GM19395 (cell line): ENCODE measurements around the gene HARS2.
"Not testable (repeated sequence)": the region's sequence is repeated elsewhere in the genome, so short reads cannot be mapped to it uniquely, and the experiment has no call there.

Experiments used
- ATAC-seq: cut with Tn5 transposase; IDR thresholded peaks from one replicate; pipeline ENCODE4 v1.9.1; 2021; ENCODE audit warnings: mild to moderate bottlenecking, moderate library complexity; ENCODE audit not compliant: unreplicated experiment

The HARS2 gene

DNA sequence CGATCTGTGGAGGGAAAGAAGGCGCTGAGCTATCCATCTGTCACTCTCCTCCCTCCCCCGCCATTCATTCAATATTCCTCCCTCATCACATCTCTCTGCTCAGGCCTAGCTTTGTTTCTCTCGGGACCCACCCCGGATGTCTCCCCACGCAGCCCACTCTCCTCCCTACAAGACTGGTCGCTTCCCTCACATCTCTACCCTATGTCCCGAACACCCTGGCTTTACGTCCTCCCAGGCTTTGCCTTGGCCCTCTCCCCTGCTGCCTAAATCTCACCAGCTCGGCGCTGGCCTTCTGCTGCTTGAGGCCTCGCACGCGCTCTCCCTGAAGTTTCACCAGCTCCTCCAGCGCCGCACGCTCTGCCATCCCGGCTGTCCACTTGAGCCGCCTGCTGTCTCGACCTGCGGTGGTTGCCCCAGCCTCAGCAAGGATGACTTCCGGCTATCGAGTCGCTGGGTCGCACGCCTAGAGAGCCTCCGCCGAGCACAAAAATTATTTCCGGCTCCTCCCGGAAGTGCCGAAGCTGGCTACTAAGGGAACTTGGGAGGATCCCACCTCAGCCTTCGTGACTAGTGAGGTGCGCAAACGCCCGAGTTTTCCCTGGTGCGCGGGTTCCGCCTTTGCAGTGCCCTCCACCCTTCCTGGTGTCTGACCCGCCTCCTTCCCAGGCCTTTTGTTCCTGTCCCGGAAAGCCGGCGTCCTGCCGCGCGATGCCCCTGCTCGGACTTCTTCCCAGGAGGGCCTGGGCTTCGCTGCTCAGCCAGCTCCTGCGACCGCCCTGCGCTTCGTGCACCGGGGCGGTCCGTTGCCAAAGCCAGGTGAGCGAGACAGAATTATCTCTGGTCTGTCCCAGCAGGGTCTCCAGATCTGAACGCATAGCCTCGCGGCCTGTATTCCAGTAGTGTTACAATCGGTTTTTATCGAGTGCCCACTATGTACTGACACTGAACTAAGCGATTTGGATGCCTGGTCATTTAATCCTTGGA lies at the start of gene HARS2, which contains the start of gene HARS1:
Gene HARS2 (plus strand): TSS at position 515 of the 984 bp plus-strand sequence. CDS start 194 bp downstream, at position 709.
Gene HARS1 (minus strand): TSS at position 430 of the 984 bp plus-strand sequence. CDS start 66 bp downstream, at position 364.
- ATAC-seq, result peak; percentile 97

GRCh38 chr5:140641716-140642115 lies 49.5 kb upstream of the HARS2 start:
- ATAC-seq, result no peak

DNA sequence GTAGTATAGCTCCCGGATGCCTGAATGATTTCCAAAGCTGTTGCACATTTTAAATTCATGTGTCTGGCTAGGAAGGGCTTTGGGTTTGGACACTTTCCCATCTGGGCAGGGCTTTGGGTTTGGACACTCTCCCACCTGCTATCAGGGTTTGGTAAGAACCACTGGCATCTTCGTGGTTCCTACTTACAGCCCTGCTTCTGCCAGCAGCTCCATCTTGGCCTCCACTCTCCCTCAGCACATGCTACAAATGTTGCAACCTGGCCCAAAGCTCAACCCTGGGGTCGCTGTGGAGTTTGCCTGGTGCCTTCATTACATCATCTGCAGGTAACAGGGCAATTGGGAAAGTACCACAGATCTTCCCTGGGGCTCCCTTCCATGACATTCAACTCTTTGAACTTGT lies 48.5 kb upstream of the HARS2 start:
- ATAC-seq, result no peak

DNA sequence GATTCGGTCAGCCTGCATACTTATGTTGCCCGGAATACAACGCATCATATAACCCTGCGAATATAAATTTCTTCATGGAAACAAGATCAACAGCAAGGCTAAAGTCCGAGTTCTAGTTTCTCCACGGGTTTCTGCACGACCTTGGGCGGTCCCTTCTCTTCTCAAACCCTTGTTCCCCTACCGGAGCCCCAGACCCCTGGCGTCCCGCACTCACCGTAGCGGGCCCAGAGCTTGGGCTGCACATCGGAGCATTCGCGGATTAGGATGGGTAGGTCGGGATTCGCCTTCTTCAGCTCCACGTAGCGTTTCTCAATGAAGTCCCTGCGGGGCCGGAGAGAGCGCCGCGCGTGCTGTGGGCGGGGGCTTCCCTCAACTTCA lies 44.2 kb upstream of the HARS2 start:
- no peak for ATAC-seq

- no peak for ATAC-seq
These were observed 32.4 kb upstream of the HARS2 start for GRCh38 chr5:140658870-140659269.

GRCh38 chr5:140660371-140660770 lies 30.9 kb upstream of the HARS2 start:
- not testable (repeated sequence) for ATAC-seq

DNA sequence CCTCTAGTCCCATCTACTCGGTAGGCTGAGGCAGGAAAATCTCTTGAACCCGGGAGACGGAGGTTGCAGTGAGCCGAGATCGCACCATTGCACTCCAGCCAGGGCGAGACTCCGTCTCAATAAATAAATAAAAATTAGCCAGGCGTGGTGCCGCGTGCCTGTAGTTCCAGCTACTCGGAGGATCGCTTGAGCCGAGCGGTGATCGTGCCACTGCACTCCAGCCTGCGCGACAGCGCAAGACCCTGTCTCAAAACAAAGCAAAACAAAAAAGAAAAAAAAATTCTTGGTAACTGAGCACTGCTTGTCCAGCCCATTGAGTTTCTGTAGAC lies 27.3 kb upstream of the HARS2 start:
- no peak for ATAC-seq

- ATAC-seq, result peak; percentile 98
These were observed 26.7 kb upstream of the HARS2 start, which contains the start of gene WDR55 for GRCh38 chr5:140664359-140665119. Gene WDR55, plus strand, starts transcription at chr5:140664904. Its CDS starts 9 bp downstream, at chr5:140664913.

DNA sequence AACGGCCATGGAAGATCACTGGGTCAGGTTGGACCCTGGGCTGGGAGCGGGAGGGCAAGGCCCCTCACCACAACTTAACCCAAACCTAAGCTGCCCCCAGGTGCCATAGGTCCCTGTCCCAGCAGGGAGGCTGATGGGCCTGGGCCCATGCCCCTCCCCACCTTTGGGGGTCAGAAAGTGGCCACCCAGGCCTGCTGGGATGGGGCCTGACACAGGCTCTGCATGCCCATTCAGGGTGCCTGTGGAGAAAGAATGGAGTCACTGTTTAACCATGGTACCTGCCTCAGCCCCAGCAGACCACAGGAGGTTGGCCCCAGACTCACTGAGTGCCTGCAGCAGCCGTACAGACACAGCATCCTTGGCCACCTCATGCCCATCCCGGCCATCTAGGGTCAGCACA lies 20.2 kb upstream of the HARS2 start:
- not testable (repeated sequence) for ATAC-seq

- no peak for ATAC-seq
These were observed 19.7 kb upstream of the HARS2 start for GRCh38 chr5:140671472-140672125.

DNA sequence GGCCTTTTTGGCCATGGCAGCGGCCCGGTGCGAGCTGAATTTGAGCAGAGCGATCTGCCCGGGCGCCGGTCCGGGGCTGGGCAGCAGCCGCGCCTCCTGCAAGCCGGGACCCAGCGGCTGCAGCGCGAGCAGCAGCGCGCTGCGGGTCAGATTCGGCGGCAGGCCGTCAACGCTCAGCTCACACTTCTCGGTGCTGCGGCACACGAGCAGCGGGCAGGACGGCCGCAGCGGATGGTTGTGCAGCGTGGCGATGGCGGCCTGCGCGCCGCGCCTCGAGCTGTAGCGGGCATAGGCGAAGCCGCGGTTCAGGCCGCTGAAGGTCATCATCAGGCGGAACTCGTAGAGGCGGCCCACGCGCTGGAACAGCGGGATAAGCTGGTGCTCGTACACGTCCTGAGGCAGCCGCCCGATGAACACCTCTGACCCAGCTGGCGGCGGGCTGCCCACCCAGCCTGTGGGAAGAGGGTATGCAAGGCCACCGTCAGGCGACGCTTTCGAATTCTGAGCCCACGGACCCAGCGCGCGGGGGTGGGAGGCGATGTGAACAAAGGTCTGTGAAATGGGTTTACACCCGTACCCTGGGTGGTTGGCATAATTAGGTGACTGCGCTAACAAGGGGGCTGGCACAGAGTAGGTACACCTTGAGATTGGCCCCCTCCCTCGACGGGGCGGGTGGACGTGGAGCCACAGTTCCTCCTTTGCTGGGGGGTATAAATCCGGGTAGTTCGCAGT lies 18.6 kb upstream of the HARS2 start:
- ATAC-seq, result no peak

DNA sequence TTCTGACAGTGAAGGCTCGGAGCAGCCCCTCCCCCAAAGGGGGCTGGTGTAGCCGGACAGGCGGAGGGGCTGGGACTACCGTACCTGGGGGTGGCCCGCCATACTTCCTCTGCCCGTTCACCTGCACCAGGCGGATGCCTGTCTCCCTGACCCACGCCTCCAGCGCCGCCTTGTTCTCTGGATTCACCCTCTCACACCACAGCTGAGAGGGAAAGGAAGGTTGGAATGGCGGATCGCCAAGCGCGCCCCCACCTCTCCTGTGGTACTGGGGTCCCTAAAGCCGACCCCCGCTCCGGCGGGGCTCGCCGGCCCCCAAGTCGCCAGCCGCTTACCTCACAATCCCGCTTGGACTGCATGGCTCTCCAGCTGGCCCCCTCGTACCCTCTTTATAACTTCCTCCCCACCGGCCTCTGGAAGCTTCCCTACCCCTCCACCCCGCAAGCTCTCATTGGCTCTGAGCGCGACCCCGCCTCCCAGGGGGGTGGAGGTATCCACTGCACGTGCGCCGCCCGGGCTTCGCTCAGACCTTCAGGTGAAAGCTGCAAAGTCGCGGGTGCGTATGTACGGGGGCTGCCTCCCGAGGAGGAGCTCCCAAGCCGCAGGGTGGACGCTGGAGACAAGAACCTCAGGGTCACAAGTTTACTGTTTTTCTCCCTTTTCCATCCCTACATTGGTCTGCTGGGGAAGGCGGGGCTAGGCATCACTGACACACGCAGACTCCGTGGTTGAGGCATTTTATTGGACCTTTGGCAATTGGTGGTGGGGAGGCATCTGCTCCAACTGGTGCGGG lies 17.9 kb upstream of the HARS2 start, which contains the start of gene DND1:
Gene DND1 (minus strand): TSS at position 390 of the 790 bp plus-strand sequence. CDS start 34 bp downstream, at position 356.
- no peak for ATAC-seq

GRCh38 chr5:140674211-140674610 lies 17.0 kb upstream of the HARS2 start:
- no peak for ATAC-seq

- no peak for ATAC-seq
These were observed 16.6 kb upstream of the HARS2 start for GRCh38 chr5:140674629-140675028.

DNA sequence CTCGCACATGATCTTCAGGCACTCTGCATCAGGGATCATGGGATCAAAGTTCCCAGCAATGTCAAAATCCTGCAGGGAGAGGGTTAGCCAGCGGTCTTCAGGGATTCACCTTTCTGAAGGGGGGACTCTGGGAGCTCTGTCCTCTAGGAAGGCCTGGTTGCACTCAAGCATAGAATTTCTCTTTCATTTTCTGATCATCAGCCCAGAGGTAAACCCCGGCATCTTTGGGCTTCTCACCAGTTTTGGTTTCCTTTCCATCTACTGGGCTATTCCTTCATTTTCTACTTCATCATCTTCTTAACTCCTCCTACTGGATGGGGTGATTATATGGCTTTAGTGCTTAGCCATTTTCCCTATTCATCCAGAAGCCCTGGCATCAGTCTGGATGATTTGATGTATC lies 13.3 kb upstream of the HARS2 start:
- peak; percentile 77 for ATAC-seq

DNA sequence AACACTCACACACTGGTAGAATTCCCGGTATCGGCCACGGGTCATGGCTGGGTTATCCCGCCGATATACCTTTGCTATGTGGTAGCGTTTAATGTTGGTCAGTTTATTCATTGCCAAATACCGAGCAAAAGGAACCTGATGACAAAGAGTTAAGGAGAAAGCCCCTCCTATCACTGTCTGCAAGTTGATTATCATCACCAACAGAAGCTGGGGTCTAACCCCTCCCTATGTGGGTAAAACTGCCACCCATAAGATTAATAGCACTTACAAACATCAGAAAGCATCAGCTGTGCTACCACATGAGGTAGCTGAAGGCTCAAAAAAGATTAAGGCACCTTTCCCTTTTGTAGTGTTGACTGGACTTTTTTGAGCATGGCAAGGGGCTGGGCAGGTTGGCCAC lies 12.3 kb upstream of the HARS2 start:
- ATAC-seq, result no peak

GRCh38 chr5:140690376-140690932 lies 801 bp upstream of the HARS2 start:
- ATAC-seq, result no peak

GRCh38 chr5:140694276-140694675 lies 3.0 kb downstream of the HARS2 start:
- ATAC-seq, result no peak

DNA sequence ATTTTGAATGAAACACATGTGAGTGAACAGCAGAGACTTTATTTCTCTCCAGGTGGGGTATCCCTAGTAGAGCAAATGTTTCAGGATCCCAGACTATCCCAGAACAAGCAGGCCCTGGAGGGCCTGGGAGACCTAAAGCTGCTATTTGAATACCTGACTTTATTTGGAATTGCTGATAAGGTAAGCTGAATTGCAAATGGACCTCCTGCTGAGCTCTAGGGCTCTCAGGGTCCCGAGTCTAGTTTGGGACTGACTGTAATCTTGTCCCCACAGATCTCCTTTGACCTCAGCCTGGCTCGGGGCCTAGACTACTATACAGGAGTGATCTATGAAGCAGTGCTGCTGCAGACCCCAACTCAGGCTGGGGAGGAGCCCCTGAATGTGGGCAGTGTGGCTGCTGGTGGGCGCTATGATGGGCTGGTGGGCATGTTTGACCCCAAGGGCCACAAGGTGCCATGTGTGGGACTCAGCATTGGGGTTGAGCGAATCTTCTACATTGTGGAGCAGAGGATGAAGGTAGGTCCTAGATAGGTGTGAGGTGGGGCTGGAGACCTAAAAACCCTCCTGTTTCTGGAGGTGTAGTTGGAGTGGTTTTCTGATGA lies 5.7 kb downstream of the HARS2 start:
- ATAC-seq, result no peak
